ENCODE data around the gene BACE1-AS.

DNA sequence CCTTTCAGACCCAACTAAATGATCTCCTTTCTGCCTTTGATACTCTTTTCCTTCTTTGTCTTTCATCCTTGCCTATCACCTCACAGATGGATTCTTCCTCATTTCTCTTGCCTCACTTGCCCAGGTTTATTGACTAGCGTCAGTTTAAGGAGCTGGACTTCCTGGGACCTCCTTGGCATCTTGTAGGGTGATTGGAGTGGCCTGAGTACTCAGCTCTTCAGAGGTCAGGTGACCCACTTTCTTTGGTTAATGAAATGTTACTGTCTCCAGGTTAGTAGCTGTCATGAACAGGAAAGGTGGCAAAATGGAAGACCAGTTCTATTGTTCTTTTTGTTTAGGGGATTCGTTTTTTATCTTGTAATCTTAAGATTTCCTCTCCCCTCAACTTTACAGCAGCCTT, 4.6 kb upstream of the BACE1-AS start:
- TF ChIP-seq, protein P1, sequence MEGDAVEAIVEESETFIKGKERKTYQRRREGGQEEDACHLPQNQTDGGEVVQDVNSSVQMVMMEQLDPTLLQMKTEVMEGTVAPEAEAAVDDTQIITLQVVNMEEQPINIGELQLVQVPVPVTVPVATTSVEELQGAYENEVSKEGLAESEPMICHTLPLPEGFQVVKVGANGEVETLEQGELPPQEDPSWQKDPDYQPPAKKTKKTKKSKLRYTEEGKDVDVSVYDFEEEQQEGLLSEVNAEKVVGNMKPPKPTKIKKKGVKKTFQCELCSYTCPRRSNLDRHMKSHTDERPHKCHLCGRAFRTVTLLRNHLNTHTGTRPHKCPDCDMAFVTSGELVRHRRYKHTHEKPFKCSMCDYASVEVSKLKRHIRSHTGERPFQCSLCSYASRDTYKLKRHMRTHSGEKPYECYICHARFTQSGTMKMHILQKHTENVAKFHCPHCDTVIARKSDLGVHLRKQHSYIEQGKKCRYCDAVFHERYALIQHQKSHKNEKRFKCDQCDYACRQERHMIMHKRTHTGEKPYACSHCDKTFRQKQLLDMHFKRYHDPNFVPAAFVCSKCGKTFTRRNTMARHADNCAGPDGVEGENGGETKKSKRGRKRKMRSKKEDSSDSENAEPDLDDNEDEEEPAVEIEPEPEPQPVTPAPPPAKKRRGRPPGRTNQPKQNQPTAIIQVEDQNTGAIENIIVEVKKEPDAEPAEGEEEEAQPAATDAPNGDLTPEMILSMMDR (IDR thresholded peaks at IDR 0.05) = no peak
- no peak for TF ChIP-seq POLR2A (IDR thresholded peaks at IDR 0.05)
